ENCODE data around the gene PIEZO1. TPM values are rescaled to one million over a fixed set of nuclear protein-coding genes. Genes with fewer than 3 reads are reported as not detected.

Gene PIEZO1
- total and polyA plus RNA-seq, 9 of the 15 experiments (the other 6 are each of a cell fraction or from before 2014, with no cell fraction given) = 3.6 to 432 (median 131) TPM

DNA sequence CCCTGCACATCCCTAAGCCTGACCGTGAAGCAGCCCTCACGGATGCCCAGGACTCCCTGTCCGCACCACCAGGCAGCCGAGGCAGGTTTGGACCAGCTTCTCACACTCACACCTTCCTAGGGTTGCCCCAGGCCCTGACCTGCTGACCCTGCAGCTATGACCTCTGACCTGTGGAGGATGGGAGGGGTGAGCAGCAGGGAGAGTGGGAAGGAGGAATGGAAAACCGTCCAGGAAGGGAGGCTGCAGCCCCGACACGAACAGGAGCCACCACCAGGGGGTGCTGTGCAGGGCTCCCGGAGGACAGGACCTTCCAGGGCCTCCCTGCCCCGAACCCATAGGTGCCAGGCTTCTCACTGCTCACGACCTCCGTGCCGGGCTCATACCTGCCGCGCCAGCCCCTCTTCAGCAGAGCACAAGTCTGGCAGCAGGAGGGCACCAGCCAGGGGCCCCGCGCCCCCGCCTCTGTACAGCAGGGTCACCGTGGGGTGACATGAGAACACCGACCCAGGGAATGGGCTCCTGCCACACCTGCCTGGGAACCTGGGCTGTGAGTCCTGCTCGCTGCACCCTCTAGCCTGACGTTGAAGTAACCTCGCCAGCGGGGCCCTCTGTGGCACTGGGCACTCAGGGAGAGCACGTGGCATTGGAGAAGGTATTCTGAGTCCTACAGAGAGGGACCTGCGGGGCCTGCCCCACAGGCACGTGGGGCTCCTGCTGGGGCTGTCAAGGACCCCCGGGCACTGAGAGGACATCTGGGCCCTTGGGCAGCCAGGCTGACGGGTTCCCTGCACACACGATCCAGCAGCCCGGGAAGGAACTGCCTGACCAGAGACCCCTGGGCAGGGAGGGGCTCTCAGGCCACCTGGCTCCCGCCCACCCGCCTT, 41.1 kb downstream of the PIEZO1 start (continued):
- TF ChIP-seq, protein P1, sequence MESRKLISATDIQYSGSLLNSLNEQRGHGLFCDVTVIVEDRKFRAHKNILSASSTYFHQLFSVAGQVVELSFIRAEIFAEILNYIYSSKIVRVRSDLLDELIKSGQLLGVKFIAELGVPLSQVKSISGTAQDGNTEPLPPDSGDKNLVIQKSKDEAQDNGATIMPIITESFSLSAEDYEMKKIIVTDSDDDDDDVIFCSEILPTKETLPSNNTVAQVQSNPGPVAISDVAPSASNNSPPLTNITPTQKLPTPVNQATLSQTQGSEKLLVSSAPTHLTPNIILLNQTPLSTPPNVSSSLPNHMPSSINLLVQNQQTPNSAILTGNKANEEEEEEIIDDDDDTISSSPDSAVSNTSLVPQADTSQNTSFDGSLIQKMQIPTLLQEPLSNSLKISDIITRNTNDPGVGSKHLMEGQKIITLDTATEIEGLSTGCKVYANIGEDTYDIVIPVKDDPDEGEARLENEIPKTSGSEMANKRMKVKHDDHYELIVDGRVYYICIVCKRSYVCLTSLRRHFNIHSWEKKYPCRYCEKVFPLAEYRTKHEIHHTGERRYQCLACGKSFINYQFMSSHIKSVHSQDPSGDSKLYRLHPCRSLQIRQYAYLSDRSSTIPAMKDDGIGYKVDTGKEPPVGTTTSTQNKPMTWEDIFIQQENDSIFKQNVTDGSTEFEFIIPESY (CRISPR knock-in tag; IDR thresholded peaks at IDR 0.05) = peak; percentile 13; the same call in 1 of the 2 replicates
- TF ChIP-seq RBM22 (IDR thresholded peaks at IDR 0.05; ENCODE audit: low read depth, low read length, poor library complexity, severe bottlenecking) (peak; percentile 2), HDAC1 (IDR thresholded peaks at IDR 0.05) (0 out of 4 replicates have a peak, but pooled peaks of 1 of the 2 experiments have one; percentile 41), TBL1XR1 (IDR thresholded peaks at IDR 0.05; ENCODE audit: low read length in 2 of 2) (no peak), RB1 (IDR thresholded peaks at IDR 0.05; ENCODE audit: low read depth) (peak; percentile 67; the same call in 1 of the 2 replicates), SAFB (IDR thresholded peaks at IDR 0.05; ENCODE audit: borderline replicate concordance, low read depth, low read length) (no peak), NR2C1 (IDR thresholded peaks at IDR 0.05) (peak; percentile 92), NR2C1 (tag; IDR thresholded peaks at IDR 0.05) (peak; percentile 95), LCOR (CRISPR knock-in tag; IDR thresholded peaks at IDR 0.05) (no peak), ZNF165 (CRISPR knock-in tag; IDR thresholded peaks at IDR 0.05; ENCODE audit: borderline replicate concordance) (no peak)
- TF ChIP-seq, protein P2, sequence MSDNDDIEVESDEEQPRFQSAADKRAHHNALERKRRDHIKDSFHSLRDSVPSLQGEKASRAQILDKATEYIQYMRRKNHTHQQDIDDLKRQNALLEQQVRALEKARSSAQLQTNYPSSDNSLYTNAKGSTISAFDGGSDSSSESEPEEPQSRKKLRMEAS (CRISPR knock-in tag; IDR thresholded peaks at IDR 0.05) = 0 out of 2 replicates have a peak, but pooled peaks have one; percentile 9
